Measurements from ENCODE around the gene NFX1.

The NFX1 gene

GRCh38 chr9:33341182-33341581 lies 50.9 kb downstream of the NFX1 start:
- Histone ChIP-seq H3K9ac (ENCODE audit: low read length) (no peak overlapping the region), H3F3A (ENCODE audit: insufficient read depth) (no peaks in the 10 kb centered on the region), H3K27me3 (ENCODE audit: low read length) (no peaks in the 10 kb centered on the region), H3K9me3 (ENCODE audit: insufficient read depth, low read length) (peaks cover 22% of the 10 kb centered on the region; the same call in 1 of the 2 replicates), H3K4me2 (ENCODE audit: low read depth, low read length, poor library complexity, severe bottlenecking) (no peak overlapping the region), H3K79me2 (ENCODE audit: insufficient read depth, low read length) (no peaks in the 10 kb centered on the region), H2AFZ (ENCODE audit: low read depth, low read length, severe bottlenecking) (no peak overlapping the region), H3K9me2 (replicated peaks; ENCODE audit: insufficient read depth, low read length) (no peaks in the 10 kb centered on the region), H4K20me1 (ENCODE audit: low read depth, low read length) (no peaks in the 10 kb centered on the region), H3K4me3 (ENCODE audit: insufficient read depth, low read length, poor library complexity, severe bottlenecking) (no peak overlapping the region), H3K27ac (ENCODE audit: low read depth, low read length) (no peak overlapping the region), H3K36me3 (ENCODE audit: low read length) (peaks cover 66% of the 10 kb centered on the region)
- TF ChIP-seq CTCF (IDR thresholded peaks at IDR 0.05; ENCODE audit: insufficient read depth, low read length, poor library complexity, severe bottlenecking) (no peak), EZH2phosphoT487 (conservative IDR thresholded peaks at IDR 0.05; ENCODE audit: low read length) (no peak)

- H3K79me2 ChIP-seq (ENCODE audit: insufficient read depth, low read length): no peaks in the 10 kb centered on the region
- H3K4me2 ChIP-seq (ENCODE audit: low read depth, low read length, poor library complexity, severe bottlenecking): no peak overlapping the region
- H2AFZ ChIP-seq (ENCODE audit: low read depth, low read length, severe bottlenecking): no peak overlapping the region
- H3F3A ChIP-seq (ENCODE audit: insufficient read depth): no peaks in the 10 kb centered on the region
- H3K9me2 ChIP-seq (replicated peaks; ENCODE audit: insufficient read depth, low read length): no peaks in the 10 kb centered on the region
- no peak overlapping the region for H3K9ac ChIP-seq (ENCODE audit: low read length)
- H3K4me3 ChIP-seq (ENCODE audit: insufficient read depth, low read length, poor library complexity, severe bottlenecking): no peak overlapping the region
- H4K20me1 ChIP-seq (ENCODE audit: low read depth, low read length): no peaks in the 10 kb centered on the region
- no peak overlapping the region for H3K27ac ChIP-seq (ENCODE audit: low read depth, low read length)
- no peaks in the 10 kb centered on the region for H3K27me3 ChIP-seq (ENCODE audit: low read length)
- peaks cover 15% of the 10 kb centered on the region; the same call in 1 of the 2 replicates for H3K9me3 ChIP-seq (ENCODE audit: insufficient read depth, low read length)
- H3K36me3 ChIP-seq (ENCODE audit: low read length): peaks cover 63% of the 10 kb centered on the region
- TF ChIP-seq CTCF (IDR thresholded peaks at IDR 0.05; ENCODE audit: insufficient read depth, low read length, poor library complexity, severe bottlenecking) (no peak), EZH2phosphoT487 (conservative IDR thresholded peaks at IDR 0.05; ENCODE audit: low read length) (no peak)
These were observed 53.8 kb downstream of the NFX1 start for GRCh38 chr9:33344145-33344544.

GRCh38 chr9:33346564-33346963 lies 56.2 kb downstream of the NFX1 start:
- H3K36me3 ChIP-seq (ENCODE audit: low read length): peaks cover 46% of the 10 kb centered on the region
- H3K9ac ChIP-seq (ENCODE audit: low read length): no peak overlapping the region
- no peaks in the 10 kb centered on the region for H4K20me1 ChIP-seq (ENCODE audit: low read depth, low read length)
- no peaks in the 10 kb centered on the region for H3K9me3 ChIP-seq (ENCODE audit: insufficient read depth, low read length)
- TF ChIP-seq CTCF (IDR thresholded peaks at IDR 0.05; ENCODE audit: insufficient read depth, low read length, poor library complexity, severe bottlenecking) (no peak), EZH2phosphoT487 (conservative IDR thresholded peaks at IDR 0.05; ENCODE audit: low read length) (no peak)
- H2AFZ ChIP-seq (ENCODE audit: low read depth, low read length, severe bottlenecking): no peak overlapping the region
- no peak overlapping the region for H3K4me3 ChIP-seq (ENCODE audit: insufficient read depth, low read length, poor library complexity, severe bottlenecking)
- no peaks in the 10 kb centered on the region for H3K9me2 ChIP-seq (replicated peaks; ENCODE audit: insufficient read depth, low read length)
- no peaks in the 10 kb centered on the region for H3K79me2 ChIP-seq (ENCODE audit: insufficient read depth, low read length)
- H3K27ac ChIP-seq (ENCODE audit: low read depth, low read length): no peak overlapping the region
- H3K4me2 ChIP-seq (ENCODE audit: low read depth, low read length, poor library complexity, severe bottlenecking): no peak overlapping the region
- H3K27me3 ChIP-seq (ENCODE audit: low read length): no peaks in the 10 kb centered on the region
- H3F3A ChIP-seq (ENCODE audit: insufficient read depth): no peaks in the 10 kb centered on the region

Measured in SU-DHL-6 (cell line).